SW 1271 (cell line): Measurements from ENCODE around the gene ARL16.

ENCODE experiments used
- DNase-seq, 2 experiments: peaks; one replicate each; lab custom pipeline; 2025; lab: John Stamatoyannopoulos, UW

The ARL16 gene

GRCh38 chr17:81644496-81644895 is 39.1 kb downstream of the ARL16 start:
- DNase-seq, result no peak

GRCh38 chr17:81641825-81642489 is 41.6 kb downstream of the ARL16 start:
- no peak for DNase-seq

GRCh38 chr17:81640011-81640410 is 43.6 kb downstream of the ARL16 start:
- DNase-seq, result no peak

GRCh38 chr17:81638683-81639082 is 44.9 kb downstream of the ARL16 start:
- DNase-seq, result no peak

- DNase-seq, result peak; percentile 34 to 69
Measured at GRCh38 chr17:81636505-81637288, 46.9 kb downstream of the ARL16 start, which contains the start of the genes NPLOC4 and TSPAN10. Gene NPLOC4 (minus strand): TSS chr17:81637112. CDS start chr17:81636930, 182 bp downstream. Gene TSPAN10 (plus strand): TSS chr17:81637196. CDS start chr17:81642413, 5,217 bp downstream.

GRCh38 chr17:81635973-81636504 is 47.6 kb downstream of the ARL16 start:
- peak; percentile 28 to 39 for DNase-seq

GRCh38 chr17:81635431-81635830 is 48.2 kb downstream of the ARL16 start:
- DNase-seq, result no peak

GRCh38 chr17:81631482-81631881 is 52.1 kb downstream of the ARL16 start:
- DNase-seq, result no peak
